ENCODE measurements around the gene EHD3. TPM values are rescaled to one million over a fixed set of nuclear protein-coding genes. Genes with fewer than 3 reads are reported as not detected.

The EHD3 gene
- total and polyA plus RNA-seq, 4 donors = 13.3 to 31.4 (median 27.3) TPM

GRCh38 chr2:31238906-31239592 lies 5.1 kb downstream of the EHD3 start:
- Histone ChIP-seq H3K36me3 (ENCODE audit: control insufficient read depth, insufficient read depth, low read length) (peaks cover 14% of the 10 kb centered on the region), H3K27me3 (ENCODE audit: control insufficient read depth, insufficient read depth, low read length) (no peaks in the 10 kb centered on the region), H3K4me3 (ENCODE audit: low read depth, low read length) (no peak overlapping the region), H3K4me1 (ENCODE audit: control insufficient read depth, insufficient read depth, low read length) (peaks cover 59% of the 10 kb centered on the region), H3K27ac (ENCODE audit: low read depth, low read length) (peak overlapping the region; percentile 72), H3K9me3 (ENCODE audit: control insufficient read depth, insufficient read depth, low read length) (no peaks in the 10 kb centered on the region)
- 86% methylated on average over 6 of the region's 13 CpGs for WGBS (ENCODE audit: insufficient coverage)
- DNase-seq (ENCODE audit: low read depth in 4 of 6, low spot score in 6 of 6) = no peak

DNA sequence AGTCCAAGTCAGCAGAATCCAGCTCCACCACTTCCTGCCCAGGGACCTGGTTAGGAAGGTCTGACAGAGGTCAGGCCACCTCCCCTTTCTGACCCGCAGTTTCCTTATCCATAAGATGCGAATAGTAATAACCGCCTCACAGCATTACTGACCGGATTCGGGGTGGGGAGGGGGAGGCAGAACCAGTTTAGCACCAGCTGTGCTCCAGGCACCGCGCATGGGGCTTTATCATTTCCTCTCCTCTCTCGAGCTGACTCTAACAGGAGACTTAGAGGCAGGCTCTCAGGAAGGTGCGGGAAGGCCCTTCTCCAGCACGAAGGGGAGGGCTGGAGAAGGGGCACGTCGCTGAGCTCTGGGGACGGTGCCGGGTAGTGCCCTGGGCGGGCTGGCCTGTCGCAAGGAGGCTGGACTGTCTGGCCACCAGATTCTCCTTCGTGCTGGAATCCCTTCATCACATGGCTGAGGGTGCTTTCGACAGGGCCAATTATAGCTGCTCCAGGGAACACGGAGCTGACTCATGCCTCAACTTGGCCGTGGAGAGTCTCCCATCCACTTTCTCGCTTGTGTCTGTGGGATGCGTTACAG lies 5.7 kb downstream of the EHD3 start:
- no peak for DNase-seq (ENCODE audit: low read depth in 4 of 6, low spot score in 6 of 6)
- H3K4me3 ChIP-seq (ENCODE audit: low read depth, low read length) = no peak overlapping the region
- H3K36me3 ChIP-seq (ENCODE audit: control insufficient read depth, insufficient read depth, low read length) = peaks cover 19% of the 10 kb centered on the region
- H3K9me3 ChIP-seq (ENCODE audit: control insufficient read depth, insufficient read depth, low read length) = no peaks in the 10 kb centered on the region
- no peaks in the 10 kb centered on the region for H3K27me3 ChIP-seq (ENCODE audit: control insufficient read depth, insufficient read depth, low read length)
- 63% methylated on average over 21 of the region's 22 CpGs for WGBS (ENCODE audit: insufficient coverage)
- H3K27ac ChIP-seq (ENCODE audit: low read depth, low read length) = peak overlapping the region; percentile 10
- peaks cover 56% of the 10 kb centered on the region for H3K4me1 ChIP-seq (ENCODE audit: control insufficient read depth, insufficient read depth, low read length)

DNA sequence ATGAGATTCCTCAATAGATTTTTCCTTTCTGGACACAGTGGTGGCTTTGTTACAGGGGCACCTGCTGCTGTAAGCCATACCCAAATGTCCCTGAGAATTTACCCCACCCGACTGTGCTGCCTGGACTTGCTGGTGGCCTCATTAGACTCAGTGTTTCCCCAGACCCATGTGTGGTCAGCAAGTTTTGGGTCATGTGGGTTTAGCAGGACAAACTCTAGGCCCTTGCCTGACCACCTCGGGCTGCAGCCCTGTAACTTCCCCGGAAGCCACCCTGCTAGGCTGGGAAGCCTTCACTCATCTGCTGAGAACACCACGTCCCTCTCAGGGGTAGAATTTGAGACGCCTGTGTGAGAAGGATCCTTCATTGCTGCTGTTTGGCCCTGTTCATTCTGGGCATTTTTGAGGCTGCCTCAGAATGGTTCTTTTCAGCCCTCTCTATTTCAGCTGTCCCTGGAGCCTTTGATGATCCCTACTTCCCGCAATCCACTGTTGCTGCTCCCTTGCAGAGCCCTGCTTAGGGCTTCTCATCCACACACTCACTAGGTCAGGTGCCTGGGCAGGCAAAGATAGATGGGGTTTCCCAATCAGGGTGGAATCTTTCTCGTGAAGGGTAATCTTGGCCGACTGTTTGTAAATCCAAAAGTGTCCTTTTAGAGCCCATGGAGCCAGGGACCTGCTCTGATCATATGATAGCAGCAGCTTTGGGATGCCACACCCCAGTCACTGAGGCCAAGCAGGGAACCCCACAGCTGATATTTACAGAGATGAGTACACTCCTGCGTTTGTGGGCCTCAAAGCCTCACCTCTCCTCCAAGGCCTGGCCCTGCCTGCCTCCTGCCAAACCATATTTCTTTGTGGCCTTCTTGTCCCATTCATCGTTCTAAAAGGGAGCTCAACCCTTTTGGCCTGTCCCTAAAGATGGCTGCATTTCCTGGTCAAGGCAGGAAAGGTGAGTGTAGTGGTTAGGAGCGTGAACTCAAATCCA lies 6.7 kb downstream of the EHD3 start:
- DNase-seq (ENCODE audit: low read depth in 4 of 6, low spot score in 6 of 6) = no peak
- Histone ChIP-seq H3K36me3 (ENCODE audit: control insufficient read depth, insufficient read depth, low read length) (peaks cover 19% of the 10 kb centered on the region), H3K4me3 (ENCODE audit: low read depth, low read length) (no peak overlapping the region), H3K4me1 (ENCODE audit: control insufficient read depth, insufficient read depth, low read length) (peaks cover 50% of the 10 kb centered on the region), H3K27ac (ENCODE audit: low read depth, low read length) (no peak overlapping the region), H3K9me3 (ENCODE audit: control insufficient read depth, insufficient read depth, low read length) (no peaks in the 10 kb centered on the region), H3K27me3 (ENCODE audit: control insufficient read depth, insufficient read depth, low read length) (no peaks in the 10 kb centered on the region)
- WGBS (ENCODE audit: insufficient coverage) = 66% methylated on average over 8 of the region's 11 CpGs

DNA sequence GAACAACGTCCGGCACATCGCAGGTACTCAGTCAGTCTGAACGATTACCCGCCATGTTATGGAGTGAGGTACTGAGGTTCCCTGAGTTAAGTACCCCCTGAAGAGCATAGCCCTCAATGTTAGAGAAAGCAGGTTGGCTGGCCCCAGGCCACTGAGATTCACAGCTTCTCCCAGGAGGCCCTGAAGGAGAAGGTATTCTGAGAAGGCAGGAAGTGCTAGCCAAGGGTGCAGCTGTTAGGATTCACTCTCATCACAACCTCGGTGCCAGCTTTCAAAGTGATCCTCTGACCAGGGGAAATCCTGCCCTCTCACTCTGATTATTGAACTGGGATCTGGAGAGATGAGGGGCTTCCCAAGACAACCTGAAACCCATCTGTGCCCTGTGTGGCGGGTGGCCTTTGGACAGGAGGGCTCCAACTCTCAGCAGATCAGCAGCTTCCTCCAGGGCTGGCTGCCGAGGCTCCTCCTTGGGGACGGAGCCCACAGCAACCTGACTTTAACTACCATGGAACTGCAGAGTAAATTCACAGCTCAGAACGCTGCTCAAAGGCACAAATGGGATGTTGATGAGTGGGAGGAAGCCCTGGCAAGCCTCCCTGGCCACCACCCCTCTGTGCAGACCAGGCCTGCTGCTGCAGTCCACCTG lies 7.8 kb downstream of the EHD3 start:
- H3K27me3 ChIP-seq (ENCODE audit: control insufficient read depth, insufficient read depth, low read length) = no peaks in the 10 kb centered on the region
- H3K36me3 ChIP-seq (ENCODE audit: control insufficient read depth, insufficient read depth, low read length) = peaks cover 25% of the 10 kb centered on the region
- H3K4me3 ChIP-seq (ENCODE audit: low read depth, low read length) = no peak overlapping the region
- 87% methylated on average over 8 of the region's 10 CpGs for WGBS (ENCODE audit: insufficient coverage)
- no peaks in the 10 kb centered on the region for H3K9me3 ChIP-seq (ENCODE audit: control insufficient read depth, insufficient read depth, low read length)
- no peak for DNase-seq (ENCODE audit: low read depth in 4 of 6, low spot score in 6 of 6)
- peaks cover 42% of the 10 kb centered on the region for H3K4me1 ChIP-seq (ENCODE audit: control insufficient read depth, insufficient read depth, low read length)
- H3K27ac ChIP-seq (ENCODE audit: low read depth, low read length) = no peak overlapping the region

DNA sequence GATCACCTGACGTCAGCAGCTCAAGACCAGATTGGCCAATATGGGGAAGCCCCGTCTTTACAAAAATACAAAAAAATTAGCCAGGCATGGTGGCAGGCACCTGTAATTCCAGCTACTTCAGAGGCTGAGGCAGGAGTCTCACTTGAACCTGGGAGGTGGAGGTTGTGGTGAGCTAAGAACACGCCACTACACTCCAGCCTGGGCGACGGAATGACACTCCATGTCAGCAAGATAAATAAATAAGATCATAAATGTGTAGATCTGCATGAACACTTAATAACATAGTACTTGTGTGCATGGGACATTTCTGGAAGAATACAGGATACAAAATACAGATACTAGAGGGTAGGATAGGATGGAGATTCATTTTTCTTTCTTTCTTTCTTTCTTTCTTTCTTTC lies 9.1 kb downstream of the EHD3 start:
- WGBS (ENCODE audit: insufficient coverage) = 100% methylated on average over 1 of the region's 5 CpGs
- Histone ChIP-seq H3K4me1 (ENCODE audit: control insufficient read depth, insufficient read depth, low read length) (peaks cover 39% of the 10 kb centered on the region), H3K4me3 (ENCODE audit: low read depth, low read length) (no peak overlapping the region), H3K27ac (ENCODE audit: low read depth, low read length) (no peak overlapping the region), H3K36me3 (ENCODE audit: control insufficient read depth, insufficient read depth, low read length) (peaks cover 31% of the 10 kb centered on the region), H3K9me3 (ENCODE audit: control insufficient read depth, insufficient read depth, low read length) (no peaks in the 10 kb centered on the region), H3K27me3 (ENCODE audit: control insufficient read depth, insufficient read depth, low read length) (no peaks in the 10 kb centered on the region)
- no peak for DNase-seq (ENCODE audit: low read depth in 4 of 6, low spot score in 6 of 6)

DNA sequence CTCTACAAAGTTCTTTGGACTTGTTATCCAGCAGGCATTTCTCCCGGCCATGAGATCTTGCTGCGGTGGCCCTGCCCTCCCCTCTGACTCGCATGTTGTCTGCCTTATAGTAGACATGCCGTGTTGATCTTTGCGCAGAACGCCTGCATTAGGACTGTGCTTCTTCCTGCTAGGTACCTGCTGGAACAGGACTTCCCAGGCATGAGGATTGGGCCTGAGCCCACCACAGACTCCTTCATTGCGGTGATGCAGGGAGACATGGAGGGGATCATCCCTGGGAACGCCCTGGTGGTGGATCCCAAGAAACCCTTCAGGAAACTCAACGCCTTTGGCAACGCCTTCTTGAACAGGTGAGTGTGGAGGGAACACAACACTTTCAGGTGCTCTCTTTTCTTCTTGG lies 10.1 kb downstream of the EHD3 start:
- Histone ChIP-seq H3K9me3 (ENCODE audit: control insufficient read depth, insufficient read depth, low read length) (no peaks in the 10 kb centered on the region), H3K27ac (ENCODE audit: low read depth, low read length) (no peak overlapping the region), H3K4me1 (ENCODE audit: control insufficient read depth, insufficient read depth, low read length) (peaks cover 29% of the 10 kb centered on the region), H3K4me3 (ENCODE audit: low read depth, low read length) (no peak overlapping the region), H3K36me3 (ENCODE audit: control insufficient read depth, insufficient read depth, low read length) (peaks cover 27% of the 10 kb centered on the region), H3K27me3 (ENCODE audit: control insufficient read depth, insufficient read depth, low read length) (no peaks in the 10 kb centered on the region)
- 99% methylated on average over 7 of the region's 10 CpGs for WGBS (ENCODE audit: insufficient coverage)
- DNase-seq (ENCODE audit: low read depth in 4 of 6, low spot score in 6 of 6) = no peak

GRCh38 chr2:31246184-31246852 lies 12.4 kb downstream of the EHD3 start:
- H3K36me3 ChIP-seq (ENCODE audit: control insufficient read depth, insufficient read depth, low read length) = peaks cover 37% of the 10 kb centered on the region
- H3K27ac ChIP-seq (ENCODE audit: low read depth, low read length) = no peak overlapping the region
- no peaks in the 10 kb centered on the region for H3K9me3 ChIP-seq (ENCODE audit: control insufficient read depth, insufficient read depth, low read length)
- no peaks in the 10 kb centered on the region for H3K27me3 ChIP-seq (ENCODE audit: control insufficient read depth, insufficient read depth, low read length)
- no peak for DNase-seq (ENCODE audit: low read depth in 4 of 6, low spot score in 6 of 6)
- 84% methylated on average over 2 of the region's 3 CpGs for WGBS (ENCODE audit: insufficient coverage)
- peaks cover 8% of the 10 kb centered on the region for H3K4me1 ChIP-seq (ENCODE audit: control insufficient read depth, insufficient read depth, low read length)
- no peak overlapping the region for H3K4me3 ChIP-seq (ENCODE audit: low read depth, low read length)

DNA sequence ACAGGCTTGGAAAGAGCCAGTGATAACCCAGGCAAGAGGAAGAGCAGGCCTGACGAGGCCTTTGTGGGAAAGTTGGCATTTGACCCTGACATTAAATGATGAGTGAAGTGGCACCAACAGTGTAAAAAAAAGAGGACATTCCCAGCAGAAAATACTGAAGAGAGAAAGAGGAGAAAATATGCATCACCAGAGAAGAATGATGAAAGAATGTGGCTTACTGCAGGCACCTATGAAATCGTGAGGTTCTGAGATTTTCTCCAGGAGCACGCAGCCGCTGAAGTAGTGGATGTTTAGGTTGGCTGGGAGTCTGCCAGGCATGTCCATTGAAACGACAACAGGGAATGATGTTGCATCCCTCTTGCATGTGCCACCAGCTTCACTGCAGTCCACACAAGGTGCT lies 13.8 kb downstream of the EHD3 start:
- H3K4me3 ChIP-seq (ENCODE audit: low read depth, low read length) = no peak overlapping the region
- H3K27me3 ChIP-seq (ENCODE audit: control insufficient read depth, insufficient read depth, low read length) = no peaks in the 10 kb centered on the region
- H3K9me3 ChIP-seq (ENCODE audit: control insufficient read depth, insufficient read depth, low read length) = no peaks in the 10 kb centered on the region
- H3K4me1 ChIP-seq (ENCODE audit: control insufficient read depth, insufficient read depth, low read length) = no peaks in the 10 kb centered on the region
- peaks cover 46% of the 10 kb centered on the region for H3K36me3 ChIP-seq (ENCODE audit: control insufficient read depth, insufficient read depth, low read length)
- DNase-seq (ENCODE audit: low read depth in 4 of 6, low spot score in 6 of 6) = no peak
- no peak overlapping the region for H3K27ac ChIP-seq (ENCODE audit: low read depth, low read length)
- 84% methylated on average over 5 of the region's 5 CpGs for whole genome bisulfite sequencing (ENCODE audit: insufficient coverage)

- peaks cover 51% of the 10 kb centered on the region for H3K36me3 ChIP-seq (ENCODE audit: control insufficient read depth, insufficient read depth, low read length)
- H3K27me3 ChIP-seq (ENCODE audit: control insufficient read depth, insufficient read depth, low read length) = no peaks in the 10 kb centered on the region
- no peak overlapping the region for H3K27ac ChIP-seq (ENCODE audit: low read depth, low read length)
- H3K4me3 ChIP-seq (ENCODE audit: low read depth, low read length) = no peak overlapping the region
- DNase-seq (ENCODE audit: low read depth in 4 of 6, low spot score in 6 of 6) = no peak
- H3K9me3 ChIP-seq (ENCODE audit: control insufficient read depth, insufficient read depth, low read length) = no peaks in the 10 kb centered on the region
- WGBS (ENCODE audit: insufficient coverage) = 100% methylated on average over 3 of the region's 3 CpGs
- no peaks in the 10 kb centered on the region for H3K4me1 ChIP-seq (ENCODE audit: control insufficient read depth, insufficient read depth, low read length)
Measured at GRCh38 chr2:31248139-31248538, 14.2 kb downstream of the EHD3 start.
